Muscle of back (tissue), 11 donors: ENCODE results near the gene CMTR1. TPM values are rescaled to one million over a fixed set of nuclear protein-coding genes. Genes with fewer than 3 reads are reported as not detected.
A peak's percentile ranks its signal among the peaks of the same experiment; 100 is the strongest.

ENCODE experiments used
- DNase-seq, 3 donors: peaks; one replicate each; pipeline versions ENCODE4 v3.0.0 to v3.0.0-alpha.2; 2013
- polyA plus RNA-seq, 10 donors: library from polyadenylated mRNA; unstranded; fragments of 120-200 nt; gene quantifications; one replicate each; pipeline ENCODE4 v1.2.1, GENCODE V29; 2013; ENCODE audit not compliant: insufficient read length in 10 of 10

Gene CMTR1
- polyA plus RNA-seq, 10 donors, result 25.8 to 41.3 (median 29.2) TPM

- DNase-seq, result no peak
These were observed 79.5 kb downstream of the CMTR1 start for GRCh38 chr6:37512400-37513011.

- DNase-seq, result no peak
These were observed 80.1 kb downstream of the CMTR1 start for GRCh38 chr6:37513155-37513554.

- DNase-seq, result no peak
These were observed 80.6 kb downstream of the CMTR1 start for GRCh38 chr6:37513576-37513975.

- DNase-seq, result peak in 1 of 3 donors; percentile 29
These were observed 81.3 kb downstream of the CMTR1 start for GRCh38 chr6:37514321-37514771.

GRCh38 chr6:37514837-37515236 lies 81.8 kb downstream of the CMTR1 start:
- DNase-seq, result no peak

GRCh38 chr6:37515712-37516075 lies 82.7 kb downstream of the CMTR1 start:
- no peak for DNase-seq

- DNase-seq, result no peak
These were observed 83.3 kb downstream of the CMTR1 start for GRCh38 chr6:37516076-37516919.

GRCh38 chr6:37516920-37517405 lies 83.9 kb downstream of the CMTR1 start:
- DNase-seq, result no peak

- DNase-seq, result no peak
These were observed 84.4 kb downstream of the CMTR1 start for GRCh38 chr6:37517411-37517812.

- DNase-seq, result no peak
These were observed 85.1 kb downstream of the CMTR1 start for GRCh38 chr6:37518116-37518515.

GRCh38 chr6:37519461-37519860 lies 86.4 kb downstream of the CMTR1 start:
- no peak for DNase-seq

- DNase-seq, result no peak
These were observed 87.9 kb downstream of the CMTR1 start for GRCh38 chr6:37520926-37521325.

GRCh38 chr6:37521674-37522073 lies 88.7 kb downstream of the CMTR1 start:
- no peak for DNase-seq

- no peak for DNase-seq
These were observed 89.8 kb downstream of the CMTR1 start for GRCh38 chr6:37522836-37523235.

- DNase-seq, result no peak
These were observed 90.4 kb downstream of the CMTR1 start for GRCh38 chr6:37523412-37523811.

GRCh38 chr6:37524025-37524969 lies 91.3 kb downstream of the CMTR1 start:
- no peak for DNase-seq

- DNase-seq, result no peak
These were observed 91.9 kb downstream of the CMTR1 start for GRCh38 chr6:37524970-37525318.

- peak in 1 of 3 donors; percentile 39 for DNase-seq
These were observed 92.7 kb downstream of the CMTR1 start for GRCh38 chr6:37525460-37526357.

- DNase-seq, result no peak
These were observed 95.5 kb downstream of the CMTR1 start for GRCh38 chr6:37528541-37528940.

- no peak for DNase-seq
These were observed 97.3 kb downstream of the CMTR1 start for GRCh38 chr6:37530297-37530696.

GRCh38 chr6:37531026-37531425 lies 98.0 kb downstream of the CMTR1 start:
- peak in 1 of 3 donors; percentile 56 for DNase-seq
